Non-pigmented ciliary epithelial cell (primary cell): ENCODE measurements around the gene RAB3B.
"Not testable (repeated sequence)": the region's sequence is repeated elsewhere in the genome, so short reads cannot be mapped to it uniquely, and the experiment has no call there.

Experiments used
- DNase-seq: peaks from one replicate; pipeline ENCODE4 v3.0.0-alpha.2; 2010; ENCODE audit warnings: low read depth

RAB3B gene

GRCh38 chr1:51919684-51920083, 70.8 kb downstream of the RAB3B start:
- DNase-seq, result no peak

GRCh38 chr1:51916587-51917405, 73.7 kb downstream of the RAB3B start:
- DNase-seq, result no peak

- DNase-seq, result no peak
Measured at GRCh38 chr1:51915951-51916350, 74.5 kb downstream of the RAB3B start.

DNA sequence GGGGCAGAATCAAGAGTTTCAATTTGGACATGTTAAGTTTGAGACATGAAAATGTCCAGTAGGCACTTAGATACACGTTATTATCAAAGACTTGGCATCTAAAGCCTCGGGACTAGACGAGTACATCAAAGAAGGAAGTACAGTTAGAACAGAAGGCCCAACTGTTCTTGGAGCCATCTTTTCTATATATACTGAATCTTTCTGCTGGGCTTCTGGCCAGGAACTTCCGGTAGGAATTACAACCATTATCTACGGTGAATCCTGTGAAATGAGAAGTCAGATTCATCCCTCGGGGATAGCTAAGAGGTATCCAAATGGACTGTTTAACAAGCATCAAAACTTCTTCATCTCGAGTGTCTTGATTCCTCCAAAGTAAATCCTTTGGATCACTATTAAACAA, 77.6 kb downstream of the RAB3B start:
- DNase-seq, result no peak

DNA sequence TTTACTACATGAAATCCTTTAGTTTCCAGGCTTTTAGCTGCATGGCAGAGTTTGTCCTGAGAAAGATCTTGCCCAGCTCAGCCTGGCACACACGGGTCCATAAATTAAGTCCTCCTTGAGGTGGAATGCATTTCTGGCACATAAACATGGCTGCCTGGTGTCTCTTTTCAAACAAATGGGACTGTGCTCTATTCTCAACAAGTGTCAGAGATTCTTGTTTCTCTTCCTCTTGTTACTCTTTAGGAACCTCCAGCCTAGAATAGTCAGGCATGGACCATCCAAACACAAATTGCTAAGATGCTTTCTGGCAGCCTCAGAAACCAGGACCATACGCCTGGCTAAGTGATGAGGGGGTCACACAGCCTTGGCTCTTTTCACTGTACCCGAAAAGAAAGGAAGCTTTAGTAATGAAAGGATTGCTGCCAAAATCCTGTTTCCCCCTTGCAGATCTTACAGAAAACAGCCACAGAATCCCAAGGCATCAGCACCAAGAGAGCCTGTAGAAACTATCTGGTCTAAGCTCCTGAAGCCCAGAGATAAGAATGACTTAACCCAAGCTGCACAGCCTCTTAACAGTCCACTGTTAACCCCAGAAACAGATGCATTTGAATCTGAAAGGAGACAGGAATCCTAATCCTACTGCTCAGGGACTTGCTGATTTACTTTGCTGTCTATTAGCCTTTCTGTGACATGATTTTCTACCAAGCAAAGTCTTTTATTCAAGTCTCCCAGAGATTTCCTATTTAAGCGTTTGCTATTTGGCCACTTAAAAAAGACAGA, 80.1 kb downstream of the RAB3B start:
- DNase-seq, result no peak

GRCh38 chr1:51908499-51908898, 82.0 kb downstream of the RAB3B start:
- DNase-seq, result no peak

DNA sequence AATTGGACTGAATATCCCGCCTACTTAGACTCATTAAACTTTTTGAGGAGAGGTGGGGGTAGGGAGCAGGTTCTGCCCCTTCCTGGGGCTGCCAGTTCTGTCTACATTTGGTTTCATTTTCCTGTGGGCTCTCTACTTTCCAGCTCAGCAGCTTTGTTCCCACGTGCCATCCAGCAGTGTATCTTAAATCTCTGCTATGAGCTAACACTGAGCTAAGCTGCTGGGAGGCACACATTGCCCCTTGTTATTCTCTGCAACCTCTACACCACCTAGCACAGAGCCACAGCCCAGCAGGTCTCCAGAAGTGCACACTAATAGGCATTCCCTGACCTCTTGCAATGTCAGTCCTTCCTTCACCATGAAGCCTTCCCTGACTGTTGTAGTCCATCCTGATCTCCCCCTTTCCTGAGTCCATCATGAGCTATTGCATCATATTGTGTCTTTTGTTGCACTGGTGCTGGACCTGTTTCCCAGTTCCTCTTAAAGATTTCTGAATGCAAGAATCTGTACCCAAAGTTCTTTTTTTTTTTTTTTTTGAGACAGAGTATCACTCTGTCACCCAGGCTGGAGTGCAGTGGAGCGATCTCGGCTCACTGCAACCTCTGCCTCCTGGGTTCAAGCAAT, 83.3 kb downstream of the RAB3B start:
- no peak for DNase-seq

GRCh38 chr1:51906306-51907078, 84.0 kb downstream of the RAB3B start:
- DNase-seq, result no peak

GRCh38 chr1:51902456-51902855, 88.0 kb downstream of the RAB3B start:
- DNase-seq, result no peak

DNA sequence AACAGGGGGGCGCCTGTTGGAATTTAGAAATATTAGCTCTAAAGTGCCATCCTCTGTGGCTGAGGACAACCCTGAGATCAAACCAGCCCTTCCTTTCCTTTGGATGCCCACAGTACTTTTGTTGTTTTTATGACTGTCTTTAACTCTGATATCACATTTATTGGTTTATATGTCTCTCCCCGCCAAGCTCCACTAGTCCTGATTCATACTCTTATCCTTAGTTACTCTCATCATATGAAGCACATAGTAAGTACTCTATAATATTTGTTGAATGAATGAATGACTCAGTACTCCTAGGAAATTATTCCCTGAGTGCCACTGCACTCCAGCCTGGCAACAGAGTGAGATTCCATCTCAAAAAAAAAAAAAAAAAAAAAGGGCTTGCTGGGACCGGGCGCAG, 89.3 kb downstream of the RAB3B start:
- no peak for DNase-seq

GRCh38 chr1:51899022-51899421, 91.5 kb downstream of the RAB3B start:
- DNase-seq, result no peak

DNA sequence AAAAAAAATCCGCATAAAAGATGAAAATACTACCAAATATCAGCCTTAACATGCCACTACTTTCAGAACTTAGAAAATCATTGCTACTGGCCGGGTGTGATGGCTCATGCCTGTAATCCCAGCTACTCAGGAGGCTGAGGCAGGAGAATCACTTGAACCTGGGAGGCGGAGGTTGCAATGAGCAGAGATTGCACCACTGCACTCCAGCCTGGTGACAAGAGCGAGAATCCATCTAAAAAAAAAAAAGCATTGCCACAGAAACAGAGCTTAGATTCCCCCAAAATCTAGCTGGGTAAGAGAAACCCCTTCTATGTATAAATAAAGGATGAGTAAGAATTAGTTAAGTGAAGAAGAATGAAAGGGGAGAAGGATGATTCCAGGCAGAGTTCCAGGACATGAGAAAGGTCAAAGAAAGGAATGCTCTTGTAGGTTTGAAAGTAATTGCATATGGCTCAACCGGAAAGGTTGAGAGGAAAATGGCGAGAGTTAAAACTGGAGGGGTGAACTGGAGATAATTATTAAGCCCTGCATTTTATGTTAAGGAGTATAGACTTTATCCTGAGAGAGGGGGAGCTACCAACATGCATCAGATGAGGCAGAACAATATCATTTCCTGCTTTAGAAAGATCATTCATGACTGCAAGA, 92.3 kb downstream of the RAB3B start:
- peak; percentile 76 for DNase-seq

DNA sequence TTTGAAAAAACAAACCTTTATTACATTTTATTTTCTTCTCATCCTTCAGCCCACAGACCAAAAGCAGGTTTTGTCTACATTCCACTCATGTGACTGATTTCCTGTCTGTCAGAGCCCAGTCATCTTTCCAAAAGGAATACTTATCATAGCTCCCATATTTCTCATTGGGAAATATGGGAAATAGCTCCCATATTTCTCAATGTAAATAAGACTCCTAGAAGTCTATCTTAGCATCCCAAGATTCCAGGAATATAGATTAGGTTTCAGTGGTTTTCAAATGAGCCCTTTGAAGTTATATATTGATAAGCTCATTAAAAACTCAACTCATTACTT, 92.8 kb downstream of the RAB3B start:
- peak; percentile 84 for DNase-seq

GRCh38 chr1:51894748-51895147, 95.8 kb downstream of the RAB3B start:
- DNase-seq, result not testable (repeated sequence)

DNA sequence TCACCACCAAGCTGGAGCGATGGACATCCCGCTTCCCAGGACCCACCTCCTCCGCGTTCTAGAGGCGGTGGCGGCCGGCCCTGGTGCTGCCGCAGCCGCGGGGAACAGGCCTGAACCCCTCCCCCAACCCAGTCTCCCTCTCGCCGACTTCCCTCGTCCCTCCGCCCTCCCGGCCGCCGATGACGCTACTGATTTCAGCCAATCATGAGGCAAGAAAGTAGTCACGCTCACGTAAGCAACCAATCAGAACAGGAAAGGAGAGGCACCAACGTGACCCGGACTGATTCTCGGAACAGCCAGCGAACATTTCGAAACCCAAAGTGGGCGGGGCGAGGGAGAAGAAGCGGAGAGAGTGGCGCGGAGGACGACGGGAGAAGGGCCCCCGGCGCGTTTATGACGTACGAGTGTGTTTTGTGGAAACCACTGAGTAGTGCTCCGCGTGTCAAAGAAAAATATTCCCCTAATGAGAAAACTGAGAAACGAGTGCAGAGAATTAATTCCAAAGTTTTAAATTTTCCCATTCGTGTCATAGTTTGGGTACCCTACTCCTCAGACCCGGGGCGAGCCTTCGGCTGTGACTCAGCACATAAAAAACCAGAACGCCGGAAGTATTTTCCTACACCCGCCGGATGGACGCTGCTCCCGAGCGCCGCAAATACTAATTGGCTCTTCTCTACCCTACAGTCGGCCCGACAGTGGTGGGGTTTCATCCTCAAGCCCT, 111.7 kb downstream of the RAB3B start, which contains the start of gene NRDC:
NRDC (minus strand) TSS at position 112 of the 721 bp plus-strand sequence. CDS start 112 bp downstream, outside the sequence.
- peak; percentile 100 for DNase-seq

DNA sequence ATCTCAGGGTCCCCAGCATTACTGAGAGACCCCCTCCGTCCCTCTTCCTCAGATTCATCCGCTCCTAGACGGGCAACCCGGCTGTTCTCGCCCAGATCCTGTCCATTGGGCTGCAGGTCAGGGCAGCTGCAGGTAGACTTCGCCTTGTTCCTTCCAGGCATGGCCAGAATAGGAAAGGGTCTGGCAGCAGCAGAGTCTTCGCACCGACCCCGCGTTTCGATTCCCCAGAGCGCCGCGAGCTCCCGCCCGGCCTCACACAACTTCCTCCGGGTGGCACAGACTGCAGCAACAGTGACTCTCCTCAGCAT, 112.2 kb downstream of the RAB3B start:
- DNase-seq, result no peak

DNA sequence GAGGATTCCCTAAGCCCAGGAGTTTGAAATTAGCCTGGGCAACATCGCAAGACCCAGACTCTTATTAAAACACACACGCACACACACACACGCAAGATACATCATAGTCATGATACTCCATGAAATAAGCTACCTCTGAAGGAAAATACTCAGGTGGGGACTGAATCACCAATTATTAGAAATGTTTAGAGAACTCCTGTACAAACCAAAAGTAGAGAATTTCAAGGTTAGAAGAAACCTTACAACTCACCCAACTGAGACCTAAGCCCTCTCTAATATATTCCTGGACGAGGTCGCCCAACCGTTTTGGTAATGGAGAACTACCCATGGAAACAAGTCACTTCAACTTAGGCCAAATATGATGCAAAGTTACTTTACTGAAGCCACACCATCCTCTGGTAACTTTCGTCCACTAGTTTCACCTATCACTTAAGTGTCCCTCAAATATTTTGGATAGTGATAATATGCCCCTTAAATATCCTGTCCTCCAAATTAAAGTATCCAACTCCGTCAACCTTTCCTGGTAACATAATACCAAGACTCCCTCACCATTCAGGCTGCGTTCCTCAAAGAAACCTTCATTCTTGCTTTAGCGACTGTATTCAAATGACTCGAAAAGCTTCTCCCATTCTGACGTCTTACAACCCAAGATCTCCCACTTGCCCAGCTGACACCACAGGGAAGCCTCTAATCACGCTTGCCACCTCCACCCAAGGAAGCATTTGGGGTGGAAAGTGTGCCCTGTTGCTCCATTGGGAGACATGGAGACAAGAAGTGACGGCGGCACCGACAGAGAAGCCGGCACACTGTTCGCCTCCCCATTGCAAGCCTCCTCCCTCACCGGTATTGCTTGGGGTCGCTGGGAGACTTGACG, 112.8 kb downstream of the RAB3B start:
- no peak for DNase-seq

GRCh38 chr1:51875836-51876235, 114.7 kb downstream of the RAB3B start:
- DNase-seq, result no peak

DNA sequence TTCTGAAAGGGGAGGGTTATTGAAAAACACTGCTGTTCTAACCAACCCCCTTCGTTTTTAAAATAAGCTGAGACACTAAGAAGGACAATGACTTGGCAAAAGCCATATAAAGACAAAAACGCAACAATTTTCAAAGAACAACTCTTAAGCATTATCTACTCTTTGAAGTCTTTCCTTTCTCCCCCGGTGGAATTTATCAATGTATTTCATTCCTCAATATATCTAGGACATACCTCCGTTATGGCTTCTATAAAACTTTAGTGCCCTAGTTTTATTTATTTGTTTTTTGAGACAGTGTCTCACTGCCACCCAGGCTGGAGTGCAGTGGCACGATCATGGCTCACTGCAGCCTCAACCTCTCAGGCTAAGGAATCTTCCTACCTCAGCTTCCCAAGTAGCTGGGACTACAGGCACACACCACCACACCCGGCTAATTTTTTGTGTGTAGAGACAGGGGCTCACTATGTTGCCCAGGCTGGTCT, 115.2 kb downstream of the RAB3B start:
- DNase-seq, result no peak

- DNase-seq, result not testable (repeated sequence)
Measured at GRCh38 chr1:51873270-51873669, 117.2 kb downstream of the RAB3B start.
